Activated naive CD8-positive, alpha-beta T cell treated with anti-CD3 and anti-CD28 coated beads, Interleukin-2, amount 10 ng/mL, durations not matched to agents 7 days and 5 days (primary cell): Measurements from ENCODE around the gene PAN2. TPM values are rescaled to one million over a fixed set of nuclear protein-coding genes. Genes with fewer than 3 reads are reported as not detected.
"Not testable (repeated sequence)": the region's sequence is repeated elsewhere in the genome, so short reads cannot be mapped to it uniquely, and the experiment has no call there.

ENCODE experiments used
- ATAC-seq: fragments of 150-1000 bp; cut with Tn5 transposase; one replicate; pipeline ENCODE4 v1.10.0; 2021; ENCODE audit warnings: low read depth, moderate library complexity
- POLR2A ChIA-PET: fragments of 350-600 bp; sonication (Branson Sonifier 250); formaldehyde crosslinking; loops from one replicate; lab custom pipeline; 2021; ENCODE audit warnings: antibody characterized with exemption; lab: Charles Lee
- DNase-seq: peaks from one replicate; pipeline ENCODE4 v3.0.0; 2021
- H3K27ac Mint-ChIP-seq: one replicate; pipeline ENCODE4 v1.8.0; 2022; ENCODE audit warnings: mild to moderate bottlenecking, mixed read lengths
- H3K27me3 Mint-ChIP-seq: one replicate; pipeline ENCODE4 v1.8.0; 2022; ENCODE audit warnings: mild to moderate bottlenecking, moderate library complexity, mixed read lengths
- H3K36me3 Mint-ChIP-seq: one replicate; pipeline ENCODE4 v1.8.0; 2021; ENCODE audit warnings: mild to moderate bottlenecking, mixed read lengths
- H3K4me1 Mint-ChIP-seq: one replicate; pipeline ENCODE4 v1.8.0; 2021; ENCODE audit warnings: mixed read lengths
- H3K4me3 Mint-ChIP-seq: one replicate; pipeline ENCODE4 v1.8.0; 2022; ENCODE audit warnings: mild to moderate bottlenecking, moderate library complexity, mixed read lengths
- H3K9me3 Mint-ChIP-seq: one replicate; pipeline ENCODE4 v1.8.0; 2021; ENCODE audit warnings: mixed read lengths
- total RNA-seq, 2 experiments: library from RNA; stranded (reverse); gene quantifications; one replicate each; pipeline ENCODE4 v1.2.3, GENCODE V29; 2021

The PAN2 gene
- total RNA-seq, 2 experiments from 2014 or later: 106 to 115 TPM

GRCh38 chr12:56321610-56322009 lies 12.2 kb downstream of the PAN2 start:
- not testable (repeated sequence) for H3K27ac Mint-ChIP-seq, DNase-seq, H3K4me3 Mint-ChIP-seq, ATAC-seq, H3K9me3 Mint-ChIP-seq, H3K27me3 Mint-ChIP-seq, H3K4me1 Mint-ChIP-seq
- H3K36me3 Mint-ChIP-seq: peaks cover 20% of the 10 kb centered on the region
- POLR2A ChIA-PET: interaction anchor here (0.7 to 1.5 kb wide), 4 partner anchors 11 to 317 kb away, joined by 3 to 4 read pairs (median 4); partner anchors contain the start of gene COQ10A

GRCh38 chr12:56321027-56321426 lies 12.8 kb downstream of the PAN2 start:
- peaks cover 20% of the 10 kb centered on the region for H3K36me3 Mint-ChIP-seq
- no peaks in the 10 kb centered on the region for H3K9me3 Mint-ChIP-seq
- POLR2A ChIA-PET: interaction anchor here (0.7 to 1.5 kb wide), 7 partner anchors 12 to 317 kb away, joined by 3 to 6 read pairs (median 4); partner anchors contain the start of genes COQ10A and STAT2

GRCh38 chr12:56317675-56318074 lies 16.1 kb downstream of the PAN2 start:
- ATAC-seq (no peak), DNase-seq (no peak)
- no peaks in the 10 kb centered on the region for H3K9me3 Mint-ChIP-seq
- H3K27me3 Mint-ChIP-seq: no peaks in the 10 kb centered on the region
- no peak overlapping the region for H3K4me3 Mint-ChIP-seq
- peaks cover 13% of the 10 kb centered on the region for H3K36me3 Mint-ChIP-seq
- peaks cover 9% of the 10 kb centered on the region for H3K4me1 Mint-ChIP-seq
- no peak overlapping the region for H3K27ac Mint-ChIP-seq
- POLR2A ChIA-PET: interaction anchor here (4.0 kb wide), 1 partner anchor 42 kb away, joined by 52 read pairs; the partner anchor contains the start of gene STAT2

More at GRCh38 chr12:56321027-56321426, 12.8 kb downstream of the PAN2 start:
- Mint-ChIP-seq H3K4me3 (no peak overlapping the region), H3K27ac (no peak overlapping the region), H3K27me3 (no peaks in the 10 kb centered on the region), H3K4me1 (peaks cover 9% of the 10 kb centered on the region)
- DNase-seq (no peak), ATAC-seq (no peak)

GRCh38 chr12:56315622-56316473 lies 18.0 kb downstream of the PAN2 start, which contains the start of gene CNPY2:
CNPY2 (minus strand) TSS chr12:56315988; CDS start chr12:56315217, 771 bp downstream.
- Mint-ChIP-seq H3K27me3 (no peaks in the 10 kb centered on the region), H3K27ac (peak within 1 kb of the TSS; percentile 97), H3K4me3 (peak within 1 kb of the TSS; percentile 97), H3K4me1 (peaks cover 9% of the 10 kb centered on the region), H3K9me3 (no peaks in the 10 kb centered on the region), H3K36me3 (peaks cover 13% of the 10 kb centered on the region)
- ATAC-seq (peak; percentile 93), DNase-seq (peak; percentile 91)
- POLR2A ChIA-PET: interaction anchor here (0.6 to 4.0 kb wide), 29 partner anchors 10 to 1429 kb away, joined by 3 to 52 read pairs (median 3); partner anchors contain the start of genes IL23A, MYL6, PAN2 and RNF41

GRCh38 chr12:56315249-56315621 lies 18.6 kb downstream of the PAN2 start:
- peaks cover 13% of the 10 kb centered on the region for H3K36me3 Mint-ChIP-seq
- H3K27me3 Mint-ChIP-seq: no peaks in the 10 kb centered on the region
- DNase-seq (no peak), ATAC-seq (no peak)
- POLR2A ChIA-PET: interaction anchor here (0.6 to 4.0 kb wide), 18 partner anchors 10 to 198 kb away, joined by 3 to 52 read pairs (median 4); partner anchors contain the start of genes IL23A, MYL6, PAN2 and SMARCC2
- no peaks in the 10 kb centered on the region for H3K9me3 Mint-ChIP-seq
- H3K4me1 Mint-ChIP-seq: peaks cover 9% of the 10 kb centered on the region
- peak overlapping the region; percentile 97 for H3K4me3 Mint-ChIP-seq
- H3K27ac Mint-ChIP-seq: peak overlapping the region; percentile 97

- no peaks in the 10 kb centered on the region for H3K9me3 Mint-ChIP-seq
- H3K36me3 Mint-ChIP-seq: peaks cover 8% of the 10 kb centered on the region
- peak overlapping the region; percentile 39 for H3K27ac Mint-ChIP-seq
- no peak for DNase-seq
- H3K4me3 Mint-ChIP-seq: no peak overlapping the region
- ATAC-seq: no peak
- no peaks in the 10 kb centered on the region for H3K27me3 Mint-ChIP-seq
- POLR2A ChIA-PET: interaction anchor here (0.6 to 1.7 kb wide), 3 partner anchors 9 to 49 kb away, joined by 3 to 8 read pairs (median 5); partner anchors contain the start of gene STAT2
- peaks cover 7% of the 10 kb centered on the region for H3K4me1 Mint-ChIP-seq
Measured at GRCh38 chr12:56311003-56311402, 22.8 kb downstream of the PAN2 start.

- Mint-ChIP-seq H3K36me3 (peaks cover 8% of the 10 kb centered on the region), H3K4me1 (no peaks in the 10 kb centered on the region), H3K27ac (no peak overlapping the region), H3K9me3 (no peaks in the 10 kb centered on the region), H3K4me3 (no peak overlapping the region), H3K27me3 (no peaks in the 10 kb centered on the region)
- ATAC-seq (no peak), DNase-seq (no peak)
- POLR2A ChIA-PET: interaction anchor here (0.7 to 1.7 kb wide), 2 partner anchors 10 to 51 kb away, joined by 3 to 4 read pairs; no protein-coding TSS in a partner anchor
Measured at GRCh38 chr12:56308714-56309113, 25.1 kb downstream of the PAN2 start.

- H3K9me3 Mint-ChIP-seq: no peaks in the 10 kb centered on the region
- POLR2A ChIA-PET: interaction anchor here (0.6 to 1.7 kb wide), 2 partner anchors 9 to 243 kb away, joined by 3 to 4 read pairs; no protein-coding TSS in a partner anchor
Measured at GRCh38 chr12:56307221-56307965, 26.4 kb downstream of the PAN2 start.

GRCh38 chr12:56304872-56305590 lies 28.8 kb downstream of the PAN2 start:
- H3K27me3 Mint-ChIP-seq: no peaks in the 10 kb centered on the region
- H3K4me3 Mint-ChIP-seq: no peak overlapping the region
- ATAC-seq (no peak), DNase-seq (no peak)
- H3K36me3 Mint-ChIP-seq: peaks cover 8% of the 10 kb centered on the region
- peaks cover 12% of the 10 kb centered on the region for H3K4me1 Mint-ChIP-seq
- H3K9me3 Mint-ChIP-seq: no peaks in the 10 kb centered on the region
- POLR2A ChIA-PET: interaction anchor here (2.8 kb wide), 1 partner anchor 11 kb away, joined by 13 read pairs; the partner anchor contains the start of gene CNPY2
- H3K27ac Mint-ChIP-seq: peak overlapping the region; percentile 25

More at GRCh38 chr12:56307221-56307965, 26.4 kb downstream of the PAN2 start:
- Mint-ChIP-seq H3K4me1 (no peaks in the 10 kb centered on the region), H3K4me3 (no peak overlapping the region), H3K27ac (no peak overlapping the region), H3K27me3 (no peaks in the 10 kb centered on the region), H3K36me3 (peaks cover 8% of the 10 kb centered on the region)
- ATAC-seq (no peak), DNase-seq (no peak)

GRCh38 chr12:56304276-56304675 lies 29.5 kb downstream of the PAN2 start:
- Mint-ChIP-seq H3K27ac (no peak overlapping the region), H3K36me3 (peaks cover 3% of the 10 kb centered on the region), H3K4me1 (peaks cover 12% of the 10 kb centered on the region), H3K9me3 (no peaks in the 10 kb centered on the region), H3K27me3 (no peaks in the 10 kb centered on the region), H3K4me3 (no peak overlapping the region)
- ATAC-seq (no peak), DNase-seq (no peak)
- POLR2A ChIA-PET: interaction anchor here (2.8 kb wide), 1 partner anchor 12 kb away, joined by 13 read pairs; the partner anchor contains the start of gene CNPY2

- H3K4me3 Mint-ChIP-seq: peak overlapping the region; percentile 96
- ATAC-seq (no peak), DNase-seq (no peak)
- peaks cover 21% of the 10 kb centered on the region for H3K36me3 Mint-ChIP-seq
- H3K27me3 Mint-ChIP-seq: no peaks in the 10 kb centered on the region
- H3K27ac Mint-ChIP-seq: peak overlapping the region; percentile 92
- no peaks in the 10 kb centered on the region for H3K9me3 Mint-ChIP-seq
- POLR2A ChIA-PET: interaction anchor here (0.6 to 3.5 kb wide), 5 partner anchors 10 to 111 kb away, joined by 3 to 16 read pairs (median 6); partner anchors contain the start of gene COQ10A
- H3K4me1 Mint-ChIP-seq: peaks cover 35% of the 10 kb centered on the region
Measured at GRCh38 chr12:56300644-56301464, 32.9 kb downstream of the PAN2 start.
